Umbilical cord (tissue), 2 donors: ENCODE results near the gene LYPD1. TPM values are rescaled to one million over a fixed set of nuclear protein-coding genes. Genes with fewer than 3 reads are reported as not detected.

Experiments used
- DNase-seq: peaks from one replicate; pipeline ENCODE4 v3.0.0-alpha.2; 2015; ENCODE audit warnings: low spot score
- total RNA-seq: library from RNA; depleted of rRNA; stranded (reverse); fragments of >200 nt; gene quantifications from one replicate; pipeline ENCODE4 v1.2.3, GENCODE V29; 2014; ENCODE audit warnings: low replicate concordance; ENCODE audit not compliant: insufficient read depth

Gene LYPD1
- total RNA-seq, 1 donor from 2014 or later: 0.72 TPM

- DNase-seq: no peak
Measured at GRCh38 chr2:132597831-132598230, 72.2 kb downstream of the LYPD1 start.

DNA sequence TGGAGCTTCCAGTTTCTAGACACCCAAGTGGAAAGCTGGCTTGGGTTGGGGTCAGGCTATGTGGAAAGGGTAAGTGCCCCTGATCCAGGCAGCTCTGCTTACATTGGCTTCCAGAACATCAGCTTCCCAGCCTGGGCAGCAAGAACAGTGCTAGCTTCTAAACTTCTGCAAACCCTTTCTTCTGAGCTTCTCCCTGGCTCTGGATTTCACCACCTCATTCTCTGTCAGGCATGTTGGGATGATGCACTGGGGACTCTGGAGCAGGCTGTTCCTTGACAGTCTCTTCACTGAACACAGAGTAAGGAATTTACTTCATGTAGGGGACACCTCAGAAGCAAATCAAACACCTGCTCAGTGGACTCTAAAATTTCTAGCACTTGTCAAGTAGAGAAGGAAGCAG, 72.8 kb downstream of the LYPD1 start:
- DNase-seq: no peak

DNA sequence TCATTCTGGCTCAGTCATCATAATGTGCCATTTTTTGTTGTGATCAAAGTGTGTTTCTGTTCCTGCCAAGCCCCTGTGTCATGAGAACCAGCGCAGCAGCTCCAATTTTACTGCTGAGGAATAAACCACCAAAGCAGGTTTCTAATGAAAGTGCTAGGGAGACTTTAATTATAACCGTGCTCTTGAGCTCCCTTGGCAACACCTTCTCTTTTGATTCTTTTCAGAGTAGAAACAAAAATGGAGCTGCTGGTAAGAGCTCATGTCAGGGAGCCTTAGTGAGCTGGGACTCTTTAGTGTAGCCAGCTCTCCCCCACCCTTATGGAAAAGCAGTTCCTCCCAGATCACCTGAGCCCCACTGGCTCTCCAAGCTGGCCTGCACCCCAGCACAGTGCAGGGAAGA, 74.3 kb downstream of the LYPD1 start:
- no peak for DNase-seq

GRCh38 chr2:132595186-132595585, 74.8 kb downstream of the LYPD1 start:
- no peak for DNase-seq
